Gastrocnemius medialis (tissue), 4 donors: ENCODE data around the gene USE1. TPM values are rescaled to one million over a fixed set of nuclear protein-coding genes. Genes with fewer than 3 reads are reported as not detected.

Experiments
- ATAC-seq, 2 donors: fragments of 150-250 bp; one replicate each; pipeline ENCODE4 v1.9.1; 2016
- DNase-seq, 2 donors: peaks; one replicate each; pipeline ENCODE4 v3.0.0-alpha.2; 2019
- H3K27ac ChIP-seq, 4 donors: fragments of 200-600 bp; sonication (generic); 1 replicate in 1 of 4; 2 replicates in 3 of 4; pipeline ENCODE4 v1.5.1; 2016 to 2018; ENCODE audit warnings: mild to moderate bottlenecking in 2 of 4, moderate library complexity in 1 of 4
- H3K27me3 ChIP-seq, 3 donors: fragments of 200-600 bp; sonication (generic) in 2 of 3; 1 replicate in 1 of 3; 2 replicates in 2 of 3; pipeline versions ENCODE4 v1.5.1 to v1.6.0; 2016 to 2019; ENCODE audit warnings: mild to moderate bottlenecking in 1 of 3, moderate library complexity in 1 of 3
- H3K36me3 ChIP-seq, 2 donors: fragments of 200-600 bp; sonication (generic) in 1 of 2; one replicate each; pipeline ENCODE4 v1.5.1; 2017 to 2018
- H3K4me1 ChIP-seq, 2 donors: fragments of 200-600 bp; sonication (generic) in 1 of 2; one replicate each; pipeline ENCODE4 v1.5.1; 2016 to 2017; ENCODE audit warnings: mild to moderate bottlenecking in 2 of 2
- H3K4me3 ChIP-seq, 4 donors: fragments of 200-600 bp; sonication (generic) in 3 of 4; 1 replicate in 1 of 4; 2 replicates in 3 of 4; pipeline ENCODE4 v1.5.1; 2016 to 2019; ENCODE audit warnings: mild to moderate bottlenecking in 2 of 4
- H3K9me3 ChIP-seq, 3 donors: fragments of 200-600 bp; sonication (generic) in 2 of 3; 1 replicate in 1 of 3; 2 replicates in 2 of 3; pipeline ENCODE4 v1.5.1; 2016 to 2019
- CTCF ChIP-seq, 5 experiments: fragments of 450-650 bp in 3 of 5; fragments of 200-600 bp in 2 of 5; sonication (generic) in 2 of 5; IDR thresholded peaks in 4 of 5; conservative IDR thresholded peaks in 1 of 5; 1 replicate in 4 of 5; 2 replicates in 1 of 5; pipeline ENCODE4 v1.5.1; 2016 to 2019; ENCODE audit warnings: antibody characterized with exemption in 5 of 5, mild to moderate bottlenecking in 3 of 5, moderate library complexity in 3 of 5
- POLR2A ChIP-seq, 2 donors: fragments of 450-650 bp; IDR thresholded peaks; one replicate each; pipeline ENCODE4 v1.6.1; 2017; ENCODE audit warnings: antibody characterized with exemption in 2 of 2, mild to moderate bottlenecking in 2 of 2, moderate library complexity in 2 of 2
- in situ Hi-C, 4 donors: fragments of 200-750 bp; cut with MboI; loops; one replicate each; pipeline versions ENCODE4 v1.15.0 to v1.8.0; 2017; ENCODE audit warnings: low sequenced_read_pairs in 4 of 4
- intact Hi-C: fragments of 100-400 bp; cut with DNase I; formaldehyde crosslinking; loops from one replicate; pipeline ENCODE4 v1.15.1; 2023; ENCODE audit warnings: low total_unique reads
- total RNA-seq, 4 donors: library from RNA; depleted of rRNA; stranded (reverse); fragments of >200 nt; gene quantifications; one replicate each; pipeline versions ENCODE4 v1.1.0 to v1.2.3, GENCODE V29; 2016

The USE1 gene
- total RNA-seq, 4 donors from 2014 or later = 14.1 to 39.9 (median 22.3) TPM

- Histone ChIP-seq H3K36me3 (peaks cover 0 to 15% of the 10 kb centered on the region in 2 donors), H3K9me3 (no peaks in the 10 kb centered on the region), H3K27ac (no peak overlapping the region), H3K4me1 (no peaks in the 10 kb centered on the region), H3K4me3 (no peak overlapping the region), H3K27me3 (no peaks in the 10 kb centered on the region)
- ATAC-seq = no peak
- in situ Hi-C loops (loop anchor here in 1 of 4 donors (10.0 kb wide), 1 partner anchor 78 kb away; the partner anchor contains the start of gene ANKLE1), intact Hi-C loops (no loop called here)
- DNase-seq = no peak
- TF ChIP-seq CTCF (IDR thresholded peaks at IDR 0.05 in 4 of 5, conservative IDR thresholded peaks at IDR 0.05 in 1 of 5) = no peak
- TF ChIP-seq POLR2A (IDR thresholded peaks at IDR 0.05) = no peak
Observed at GRCh38 chr19:17206736-17207581, 8.2 kb upstream of the USE1 start.

- no peak overlapping the region for H3K27ac ChIP-seq
- in situ Hi-C loops = loop anchor here in 1 of 4 donors (10.0 kb wide), 1 partner anchor 75 kb away; the partner anchor contains the start of gene ANKLE1
- TF ChIP-seq POLR2A (IDR thresholded peaks at IDR 0.05) = no peak
- no peak for TF ChIP-seq CTCF (IDR thresholded peaks at IDR 0.05 in 4 of 5, conservative IDR thresholded peaks at IDR 0.05 in 1 of 5)
- no peak for DNase-seq
- peaks cover under 1% of the 10 kb centered on the region in 2 donors for H3K4me1 ChIP-seq
- H3K27me3 ChIP-seq = no peaks in the 10 kb centered on the region
- no peak overlapping the region for H3K4me3 ChIP-seq
- peaks cover 0 to 4% of the 10 kb centered on the region in 2 donors for H3K36me3 ChIP-seq
- no peaks in the 10 kb centered on the region for H3K9me3 ChIP-seq
- no peak for ATAC-seq
- intact Hi-C loops = loop anchor here (10.0 kb wide), 1 partner anchor 725 kb away; the partner anchor contains the start of gene CCDC124
Observed at GRCh38 chr19:17209126-17210036, 5.8 kb upstream of the USE1 start.

DNA sequence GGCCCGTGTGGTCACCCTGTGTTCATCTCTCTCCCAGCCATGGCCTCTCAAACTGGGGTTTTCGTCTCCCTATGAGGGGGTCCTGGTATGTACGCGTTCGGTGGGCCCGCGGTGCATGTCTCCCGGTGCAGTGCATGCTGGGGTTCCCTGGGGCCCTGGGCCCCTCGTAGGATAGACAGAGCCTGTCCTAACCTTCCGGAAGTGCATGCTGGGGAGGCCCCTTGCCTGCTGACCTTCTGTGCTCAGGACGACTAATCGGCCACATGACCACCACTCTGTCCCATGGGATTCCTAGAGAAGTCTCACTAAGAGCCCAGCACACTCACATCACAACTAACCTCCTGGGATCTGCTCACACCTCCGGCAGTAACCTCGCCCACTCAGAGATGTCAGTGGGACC, 4.9 kb upstream of the USE1 start:
- TF ChIP-seq POLR2A (IDR thresholded peaks at IDR 0.05) = no peak
- no peak for TF ChIP-seq CTCF (IDR thresholded peaks at IDR 0.05 in 4 of 5, conservative IDR thresholded peaks at IDR 0.05 in 1 of 5)
- in situ Hi-C loops = no loop called here
- DNase-seq (no peak), ATAC-seq (no peak)
- H3K27me3 ChIP-seq = no peaks in the 10 kb centered on the region
- H3K4me3 ChIP-seq = no peak overlapping the region
- H3K36me3 ChIP-seq = peaks cover 0 to 4% of the 10 kb centered on the region in 2 donors
- no peaks in the 10 kb centered on the region for H3K9me3 ChIP-seq
- intact Hi-C loops = loop anchor here (10.0 kb wide), 1 partner anchor 725 kb away; the partner anchor contains the start of gene CCDC124
- H3K4me1 ChIP-seq = peaks cover 5 to 7% of the 10 kb centered on the region in 2 donors
- H3K27ac ChIP-seq = peak overlapping the region in 1 of 4 donors; percentile 9

- DNase-seq (no peak), ATAC-seq (no peak)
- in situ Hi-C loops = no loop called here
- Histone ChIP-seq H3K36me3 (peaks cover 0 to 4% of the 10 kb centered on the region in 2 donors), H3K9me3 (no peaks in the 10 kb centered on the region), H3K27ac (no peak overlapping the region), H3K27me3 (no peaks in the 10 kb centered on the region), H3K4me1 (peaks cover 9 to 14% of the 10 kb centered on the region in 2 donors), H3K4me3 (no peak overlapping the region)
- intact Hi-C loops = loop anchor here (10.0 kb wide), 1 partner anchor 723 kb away; the partner anchor contains the start of gene CCDC124
- TF ChIP-seq CTCF (IDR thresholded peaks at IDR 0.05 in 4 of 5, conservative IDR thresholded peaks at IDR 0.05 in 1 of 5) = no peak
- no peak for TF ChIP-seq POLR2A (IDR thresholded peaks at IDR 0.05)
Observed at GRCh38 chr19:17211547-17212446, 3.4 kb upstream of the USE1 start.
